DMS153 (cell line): ENCODE measurements around the gene LRBA.
"Not testable (repeated sequence)": the region's sequence is repeated elsewhere in the genome, so short reads cannot be mapped to it uniquely, and the experiment has no call there.

ENCODE experiments used
- DNase-seq: peaks from one replicate; lab custom pipeline; 2025; lab: John Stamatoyannopoulos, UW

The LRBA gene

GRCh38 chr4:151015459-151016347 is 619 bp upstream of the LRBA start:
- peak; percentile 89 for DNase-seq

GRCh38 chr4:151013944-151014343 is 1.1 kb downstream of the LRBA start:
- no peak for DNase-seq

GRCh38 chr4:151013491-151013890 is 1.6 kb downstream of the LRBA start:
- no peak for DNase-seq

GRCh38 chr4:151012820-151013219 is 2.3 kb downstream of the LRBA start:
- no peak for DNase-seq

GRCh38 chr4:151012376-151012775 is 2.7 kb downstream of the LRBA start:
- DNase-seq = no peak

- DNase-seq = no peak
Observed at GRCh38 chr4:151004222-151004621, 10.9 kb downstream of the LRBA start.

GRCh38 chr4:151000747-151001429 is 14.2 kb downstream of the LRBA start:
- no peak for DNase-seq

GRCh38 chr4:150999086-150999485 is 16.0 kb downstream of the LRBA start:
- no peak for DNase-seq

- no peak for DNase-seq
Observed at GRCh38 chr4:150997141-150997540, 17.9 kb downstream of the LRBA start.

GRCh38 chr4:150994721-150995120 is 20.4 kb downstream of the LRBA start:
- DNase-seq = no peak

- not testable (repeated sequence) for DNase-seq
Observed at GRCh38 chr4:150993577-150993976, 21.5 kb downstream of the LRBA start.

- no peak for DNase-seq
Observed at GRCh38 chr4:150990993-150991392, 24.1 kb downstream of the LRBA start.

- DNase-seq = no peak
Observed at GRCh38 chr4:150990250-150990649, 24.8 kb downstream of the LRBA start.

GRCh38 chr4:150988238-150988637 is 26.8 kb downstream of the LRBA start:
- no peak for DNase-seq

- no peak for DNase-seq
Observed at GRCh38 chr4:150987204-150987603, 27.9 kb downstream of the LRBA start.

- DNase-seq = no peak
Observed at GRCh38 chr4:150986085-150986484, 29.0 kb downstream of the LRBA start.

- no peak for DNase-seq
Observed at GRCh38 chr4:150983851-150984250, 31.2 kb downstream of the LRBA start.

- DNase-seq = no peak
Observed at GRCh38 chr4:150982557-150983233, 32.4 kb downstream of the LRBA start.

- DNase-seq = no peak
Observed at GRCh38 chr4:150978738-150979575, 36.1 kb downstream of the LRBA start.

- no peak for DNase-seq
Observed at GRCh38 chr4:150976478-150977118, 38.5 kb downstream of the LRBA start.

- no peak for DNase-seq
Observed at GRCh38 chr4:150974750-150975149, 40.3 kb downstream of the LRBA start.
